Measurements from ENCODE around the gene AP1M1.

AP1M1 gene

DNA sequence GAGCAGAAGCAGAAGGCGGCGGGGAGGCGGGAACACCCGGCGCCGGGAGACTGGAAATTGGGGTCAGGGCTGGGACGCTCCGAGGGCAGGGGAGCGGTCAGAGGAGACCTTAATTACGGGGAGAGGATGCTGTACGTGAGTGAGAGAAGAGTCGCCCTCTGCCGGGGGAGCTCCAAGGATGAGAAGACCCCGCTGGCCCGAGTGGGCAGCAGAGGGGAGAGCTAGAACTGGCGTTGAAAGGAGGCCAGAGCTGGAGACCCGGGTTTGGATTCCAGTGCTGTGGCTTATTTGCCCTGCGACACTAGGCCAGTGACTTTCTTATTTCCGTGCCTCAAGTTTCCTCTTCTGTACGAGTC is 12.0 kb upstream of the AP1M1 start:
- peak in 1 of 2 donors; percentile 34 for DNase-seq

DNA sequence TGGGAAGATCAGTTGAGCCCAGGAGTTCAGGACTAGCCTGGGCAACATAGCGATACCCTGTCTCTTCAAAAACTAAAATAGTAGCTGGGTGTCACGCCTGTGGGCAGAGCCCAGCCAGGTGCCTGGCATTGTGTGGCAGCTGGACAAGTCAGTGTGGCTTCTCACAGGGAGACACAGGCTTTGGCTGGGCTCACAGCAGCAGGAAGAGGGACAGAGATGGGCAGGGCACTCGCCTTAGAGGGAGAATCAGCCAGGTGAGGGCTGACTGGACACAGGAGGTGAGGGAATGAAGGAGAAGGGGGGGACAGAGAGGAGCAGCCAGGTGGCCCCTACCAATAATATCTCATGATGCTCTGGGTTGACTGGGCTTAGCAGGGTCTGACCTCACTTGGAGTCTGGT is 9.2 kb upstream of the AP1M1 start:
- no peak for DNase-seq

DNA sequence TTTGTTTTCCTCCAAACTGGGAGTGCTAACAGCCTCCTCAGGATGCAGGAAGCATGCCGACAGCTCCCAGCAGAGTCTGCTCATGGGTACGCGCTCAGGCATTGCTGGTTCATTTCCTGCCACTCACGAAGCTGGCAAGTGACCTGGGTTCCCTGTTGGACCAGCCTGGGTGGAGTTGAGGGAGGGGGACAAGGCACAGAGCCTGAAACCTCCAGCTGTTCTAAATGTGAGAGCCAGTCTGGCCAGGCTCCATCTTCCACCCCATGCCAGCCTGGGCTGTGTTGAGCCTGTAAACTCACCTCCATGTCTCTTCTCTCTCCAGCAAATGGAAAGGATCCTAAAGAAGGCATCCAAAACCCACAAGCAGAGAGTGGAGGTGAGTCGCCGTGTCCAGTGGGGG is 7.5 kb upstream of the AP1M1 start:
- DNase-seq = no peak

DNA sequence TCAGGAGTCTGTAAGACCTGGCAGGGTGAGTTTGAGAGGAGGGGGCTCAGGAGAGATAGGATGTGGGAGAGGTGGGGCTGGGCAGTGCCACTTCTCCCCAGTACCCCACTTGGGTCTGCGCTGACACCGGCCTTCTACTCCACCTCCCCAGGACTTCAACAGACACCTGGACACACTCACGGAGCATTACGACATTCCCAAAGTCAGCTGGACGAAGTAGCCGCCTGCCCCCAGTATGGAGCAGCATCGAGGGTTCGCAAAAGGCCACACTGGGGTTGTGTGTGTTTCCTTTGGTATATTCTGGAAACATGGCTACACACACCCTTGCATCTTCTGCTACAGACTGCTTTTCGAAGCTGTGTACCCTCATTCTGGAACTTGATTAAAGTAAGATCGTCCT is 7.0 kb upstream of the AP1M1 start:
- DNase-seq = no peak

DNA sequence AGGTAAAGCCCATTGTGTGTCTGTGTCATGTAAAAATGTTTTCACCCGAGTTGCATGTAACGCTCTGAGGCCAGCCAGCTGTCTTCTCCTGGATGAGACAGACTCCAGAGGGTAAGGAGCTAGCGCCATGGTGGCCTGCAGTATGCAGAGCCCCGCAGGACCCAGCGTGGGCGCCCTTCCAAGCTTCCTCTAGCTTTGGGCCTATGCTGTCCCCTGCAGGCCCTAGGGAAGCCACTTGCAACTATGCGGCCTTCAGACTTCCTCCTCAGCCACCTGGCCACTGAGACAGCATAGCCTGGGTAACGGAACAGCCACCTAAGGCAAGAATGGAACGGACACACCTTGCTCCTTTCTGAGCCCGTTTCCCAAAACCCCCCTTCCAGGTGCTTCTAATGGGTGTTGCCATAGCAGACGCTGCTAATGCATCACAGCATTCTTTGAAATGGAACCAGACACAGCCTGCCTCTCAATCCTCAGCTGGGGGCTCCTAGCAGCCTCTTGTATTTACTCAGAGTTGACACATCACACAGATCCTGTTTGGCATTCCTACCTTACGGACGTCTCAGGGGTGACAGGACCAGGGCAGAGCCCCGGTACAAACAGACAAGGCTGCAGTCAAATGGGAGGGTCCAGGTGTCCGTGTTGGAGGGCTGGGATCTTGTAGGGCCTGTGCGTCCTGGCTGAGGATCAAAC is 6.3 kb upstream of the AP1M1 start:
- DNase-seq = no peak

DNA sequence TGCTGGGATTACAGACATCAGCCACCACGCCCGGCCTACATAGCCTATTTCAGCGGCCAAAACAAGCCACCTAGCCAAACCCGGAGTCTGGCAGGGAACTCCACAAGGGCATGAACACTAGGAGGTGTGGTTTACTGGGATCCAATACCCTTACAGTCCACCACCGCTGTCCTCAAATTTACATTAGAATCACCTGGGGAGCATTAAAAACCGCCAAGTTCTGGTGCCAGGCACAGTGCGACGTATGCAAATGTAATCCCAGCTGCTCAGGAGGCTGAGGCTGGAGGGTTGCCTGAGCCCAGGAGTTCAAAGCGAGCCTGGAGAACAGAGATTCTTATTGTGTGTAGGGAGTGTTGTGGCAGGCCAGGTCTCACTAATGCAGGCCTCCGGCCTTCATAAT is 4.2 kb upstream of the AP1M1 start:
- no peak for DNase-seq

DNA sequence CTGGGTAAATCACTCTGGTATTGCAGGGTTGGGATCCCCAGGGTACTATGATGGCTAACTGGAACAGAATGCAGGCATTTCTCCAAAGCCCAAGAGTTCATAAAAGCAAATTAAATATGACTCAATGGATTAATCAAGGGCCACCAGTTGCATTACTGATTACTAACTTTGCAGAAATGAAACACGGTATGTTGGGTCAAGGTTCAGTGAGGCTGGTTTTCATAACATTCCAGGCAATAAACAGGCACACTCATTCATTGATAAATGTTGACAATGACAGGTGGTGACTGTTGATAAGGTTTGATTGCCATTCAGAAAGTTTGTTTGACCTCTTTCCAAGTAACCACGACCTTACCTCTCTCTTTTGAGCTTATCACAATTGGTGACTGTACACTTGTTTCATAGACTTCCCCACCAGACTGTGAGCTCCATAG is 506 bp upstream of the AP1M1 start:
- no peak for DNase-seq

DNA sequence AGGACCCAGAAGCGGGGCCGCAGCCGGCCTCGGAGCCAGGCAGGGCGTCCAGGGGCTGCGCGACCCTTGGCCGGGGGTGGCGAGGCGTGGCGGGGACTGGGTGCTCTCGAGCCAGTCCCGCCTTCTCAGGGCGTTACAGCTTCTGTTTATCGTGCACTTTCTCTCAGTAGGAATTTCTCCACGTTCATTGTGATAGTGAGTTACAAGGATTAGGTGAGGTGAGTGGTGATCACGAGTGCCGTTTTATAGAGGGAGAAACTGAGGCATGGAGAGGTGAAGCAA is 600 bp downstream of the AP1M1 start:
- no peak for DNase-seq

DNA sequence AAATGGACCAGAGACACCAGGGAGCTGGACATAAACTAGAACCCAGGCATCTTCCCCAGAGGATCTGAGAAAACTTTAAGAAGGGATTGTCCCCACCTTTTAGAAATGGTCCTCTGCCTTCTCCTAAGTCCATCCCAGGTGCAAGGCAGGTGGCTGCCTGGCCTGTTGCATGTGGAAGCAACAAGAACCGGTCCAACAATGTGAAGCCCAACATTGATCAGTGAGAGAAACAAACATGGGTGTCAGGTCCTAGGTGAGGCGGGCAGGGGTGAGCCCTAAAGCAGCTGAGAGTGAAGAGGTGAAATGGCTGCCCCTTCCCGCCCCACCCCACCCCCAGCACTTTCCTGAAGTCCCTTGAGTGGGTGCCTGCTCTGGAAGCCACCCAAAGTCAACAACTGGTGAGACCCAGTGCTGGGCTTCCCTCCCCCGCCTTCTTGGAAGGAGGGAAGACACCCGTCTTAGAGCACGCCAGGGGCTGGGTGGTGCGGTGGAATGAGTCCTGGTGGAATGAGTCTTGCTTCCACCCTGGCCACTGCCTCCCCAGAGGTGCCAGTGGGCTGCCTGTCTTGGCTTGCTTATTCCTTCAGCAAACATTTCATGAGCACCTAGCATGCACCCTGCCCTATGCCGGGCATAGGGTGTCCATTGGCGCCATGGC is 1.7 kb downstream of the AP1M1 start:
- no peak for DNase-seq

DNA sequence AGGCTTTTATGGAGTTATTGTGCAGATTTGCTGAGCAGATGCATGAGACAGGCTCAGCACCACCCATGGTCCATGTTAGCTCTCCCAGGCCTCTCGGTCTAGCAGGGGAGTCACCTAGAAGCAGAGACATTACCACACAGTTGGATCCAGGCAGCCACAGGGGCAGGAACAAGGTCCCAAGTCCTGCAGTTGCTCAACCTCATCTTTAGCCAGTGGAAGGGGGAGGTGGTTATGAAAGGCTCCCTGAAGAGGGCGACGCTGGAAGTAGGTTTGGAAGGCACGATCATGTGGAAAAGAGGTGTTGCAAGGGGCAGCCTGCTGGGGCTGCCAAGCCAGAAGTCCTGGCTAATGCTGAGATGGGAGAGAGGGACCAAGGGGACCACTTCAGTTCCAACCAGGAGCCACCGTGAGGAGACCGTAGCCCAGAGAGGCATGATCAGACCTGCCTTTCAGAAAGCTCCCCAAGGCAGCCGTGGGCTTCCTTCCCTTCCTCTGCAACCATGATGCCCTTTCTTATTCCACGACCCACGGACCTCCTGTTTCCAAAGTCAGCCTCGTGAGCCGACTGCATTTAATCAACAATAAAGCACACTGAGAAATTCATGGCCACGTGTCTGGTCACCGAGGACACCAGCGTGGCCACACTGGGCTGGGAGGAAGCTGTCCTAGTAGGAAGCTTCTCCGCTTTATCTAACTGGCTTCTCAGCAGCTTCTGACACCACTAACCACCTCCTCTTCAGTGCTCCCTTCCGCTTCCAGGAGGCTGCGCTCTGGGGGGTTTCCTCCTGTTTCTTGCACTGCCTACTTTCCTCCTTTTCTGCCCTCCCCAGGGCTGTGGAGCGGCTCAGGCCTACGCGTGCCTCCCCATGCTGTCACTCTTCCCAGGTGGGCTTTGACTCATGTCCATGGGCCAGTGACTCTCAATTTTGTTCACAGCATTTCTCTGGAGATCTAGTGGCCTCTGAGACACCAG is 2.6 kb downstream of the AP1M1 start:
- DNase-seq = no peak

DNA sequence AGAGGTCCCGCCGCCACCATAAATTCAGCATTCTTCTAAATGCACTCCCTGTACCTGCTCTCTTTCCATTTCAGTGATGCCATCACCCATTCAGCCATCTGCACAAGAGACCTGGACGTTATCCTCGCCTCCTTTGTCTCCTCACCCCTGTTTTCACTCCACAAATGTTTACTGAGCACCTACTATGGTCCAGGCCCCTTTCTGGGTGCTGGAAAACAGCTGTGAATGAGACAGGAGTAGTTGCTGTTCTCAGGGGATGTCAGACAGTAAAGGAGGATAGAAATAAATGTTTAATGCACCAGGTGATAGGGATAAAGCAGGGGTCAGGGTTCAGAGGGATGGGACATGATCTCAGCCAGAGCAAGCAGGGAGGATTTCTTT is 3.3 kb downstream of the AP1M1 start:
- no peak for DNase-seq

DNA sequence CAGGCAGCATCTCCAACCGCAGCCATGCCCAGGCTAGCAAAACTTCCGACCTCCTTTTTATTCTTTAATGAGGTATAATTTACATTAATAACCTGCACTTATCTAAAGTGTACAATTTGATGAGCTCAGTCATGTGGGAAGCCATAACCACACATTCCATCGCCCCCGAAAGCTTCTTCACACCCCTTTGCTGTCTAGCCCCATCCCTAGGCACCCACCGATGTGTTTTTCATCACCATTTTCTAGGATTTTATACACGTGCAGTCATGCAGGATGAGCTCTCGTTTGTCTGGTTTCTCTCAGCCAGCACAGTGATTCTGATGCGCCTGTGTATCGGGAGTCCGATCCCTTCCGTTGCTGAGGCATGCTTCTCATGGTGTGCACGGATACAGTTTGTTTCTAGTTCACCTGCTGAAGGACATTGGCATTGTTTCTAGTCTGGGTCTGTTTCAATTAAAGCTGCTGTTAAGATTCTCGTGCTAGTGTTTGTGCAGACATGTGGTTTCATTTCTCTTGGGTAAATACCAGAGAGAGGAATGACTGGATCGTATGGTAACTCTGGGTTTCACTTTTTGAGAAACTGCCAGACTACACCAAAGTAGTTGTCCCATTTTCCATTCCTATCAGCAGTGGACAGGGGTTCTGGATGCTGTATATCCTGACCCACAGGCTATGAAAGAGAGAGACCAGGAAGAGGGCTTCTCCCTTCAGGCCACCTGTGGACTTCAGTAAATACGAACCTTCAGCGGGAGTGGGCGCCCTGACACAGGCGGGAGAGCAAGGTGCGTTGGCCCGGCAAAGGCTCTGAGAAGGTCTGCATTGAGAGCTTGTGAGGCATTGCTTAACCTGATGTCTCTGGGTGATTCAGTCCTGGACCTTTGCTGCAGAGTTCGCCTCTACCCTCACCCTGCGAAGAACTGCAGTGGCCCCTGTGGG is 4.9 kb downstream of the AP1M1 start:
- DNase-seq = no peak

DNA sequence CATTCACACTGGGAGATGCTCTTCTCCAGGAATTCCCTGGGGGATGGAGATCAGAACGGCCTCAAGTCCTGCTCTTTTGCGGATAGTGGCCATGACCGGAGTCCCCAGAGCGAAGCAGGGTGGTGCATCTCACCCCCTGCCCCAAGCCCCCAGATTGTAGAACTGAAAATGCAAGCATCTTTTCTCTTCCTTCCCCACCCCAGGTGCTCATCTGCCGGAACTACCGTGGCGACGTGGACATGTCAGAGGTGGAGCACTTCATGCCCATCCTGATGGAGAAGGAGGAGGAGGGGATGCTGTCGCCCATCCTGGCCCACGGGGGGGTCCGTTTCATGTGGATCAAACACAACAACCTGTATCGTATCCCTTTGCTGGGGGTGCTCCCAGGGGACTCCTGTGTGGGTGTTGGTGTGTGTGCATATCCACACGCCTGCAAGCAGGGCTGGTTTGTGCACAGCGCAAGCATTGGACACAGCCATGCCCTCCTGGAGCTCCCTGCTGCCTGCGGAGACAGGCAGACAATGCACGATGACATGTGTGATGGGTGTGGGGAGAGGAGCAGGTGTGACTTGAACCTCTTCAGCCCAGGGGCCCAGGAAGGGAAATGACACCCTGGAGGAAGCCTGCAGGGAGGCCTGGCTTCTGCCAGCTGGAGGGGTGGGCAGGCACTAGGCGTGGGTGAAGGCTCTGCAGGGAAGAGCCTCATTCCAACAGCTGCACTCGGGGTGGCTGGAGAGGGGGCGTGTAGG is 5.7 kb downstream of the AP1M1 start:
- no peak for DNase-seq

DNA sequence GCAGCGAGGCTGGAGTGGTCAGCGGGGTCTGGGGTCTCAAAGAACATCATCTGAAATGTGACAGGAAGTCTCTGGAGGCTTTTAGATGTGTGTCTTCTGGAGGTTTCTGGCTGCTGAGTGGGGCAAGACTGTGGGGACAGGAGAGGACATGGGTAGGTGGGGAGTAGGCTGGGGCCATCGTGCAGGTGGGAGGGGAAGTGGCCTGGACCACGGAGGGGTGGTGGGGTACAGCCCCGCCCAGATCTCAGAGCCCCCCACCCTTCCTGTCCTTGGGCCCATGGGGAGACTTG is 6.2 kb downstream of the AP1M1 start:
- DNase-seq = no peak

DNA sequence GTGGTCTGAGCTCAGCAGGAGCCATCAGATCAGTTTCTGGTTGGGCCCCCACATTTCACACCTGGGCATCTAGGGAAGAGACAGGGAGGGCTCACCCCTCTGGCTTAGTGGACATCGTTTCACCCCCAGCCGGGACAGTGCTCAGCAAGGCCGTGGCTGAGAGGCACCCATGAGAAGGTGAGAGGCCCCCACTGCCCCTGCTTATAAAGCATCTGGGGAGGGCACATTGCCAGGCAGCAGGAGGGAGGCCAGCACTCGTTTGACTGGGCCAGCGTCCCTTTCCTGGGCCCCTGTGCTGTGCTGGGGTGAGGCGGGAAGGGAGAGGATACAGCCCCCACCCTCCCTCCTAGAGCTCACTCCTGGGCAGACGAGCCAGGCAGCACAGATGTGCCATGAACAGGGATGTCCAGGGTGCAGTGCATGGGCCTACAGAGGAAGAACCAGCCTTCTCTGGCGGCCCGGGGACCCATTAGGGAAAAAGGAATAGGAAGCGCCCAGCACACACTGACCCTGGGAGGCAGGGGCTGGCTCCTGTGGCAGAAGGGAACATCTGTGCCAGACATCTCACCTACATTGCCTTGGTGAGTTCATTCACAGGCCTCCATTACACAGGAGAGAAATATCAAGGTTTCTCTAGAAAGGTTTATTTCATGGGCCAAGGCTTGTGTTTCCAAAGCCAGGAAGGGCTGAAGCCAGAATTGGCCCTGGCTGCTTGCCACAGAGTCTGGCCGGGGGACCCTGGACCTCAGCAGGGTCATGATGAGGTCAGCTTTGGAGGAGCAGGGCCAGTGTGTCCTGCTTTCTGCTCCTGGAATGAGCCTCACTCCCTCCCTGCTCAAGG is 7.7 kb downstream of the AP1M1 start:
- DNase-seq = no peak

DNA sequence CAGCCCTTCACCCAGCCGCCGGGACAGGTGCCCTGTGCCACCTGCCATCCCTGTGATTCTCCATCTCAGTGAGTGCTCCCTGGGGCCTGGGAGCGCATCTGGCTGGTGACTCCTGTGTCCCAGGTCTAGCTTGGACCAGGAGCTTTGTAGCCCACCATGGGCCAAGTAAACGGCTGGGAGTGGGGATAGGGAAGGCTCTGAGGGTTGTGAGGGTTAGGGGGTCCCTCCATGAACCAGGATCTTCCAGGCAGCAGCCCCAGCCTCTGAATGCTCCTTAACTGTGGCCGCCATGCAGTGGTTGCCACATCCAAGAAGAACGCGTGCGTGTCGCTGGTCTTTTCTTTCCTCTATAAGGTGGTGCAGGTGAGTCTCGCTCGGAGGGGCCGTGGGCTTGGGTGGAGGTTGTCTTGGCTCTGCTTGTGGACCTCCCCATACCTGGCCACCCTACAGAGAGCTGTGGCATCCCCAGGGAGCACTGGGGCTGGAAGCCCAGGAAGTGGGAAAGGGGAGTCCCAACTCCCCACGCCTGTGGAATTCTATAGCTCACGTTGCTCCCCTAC is 8.4 kb downstream of the AP1M1 start:
- DNase-seq = no peak

DNA sequence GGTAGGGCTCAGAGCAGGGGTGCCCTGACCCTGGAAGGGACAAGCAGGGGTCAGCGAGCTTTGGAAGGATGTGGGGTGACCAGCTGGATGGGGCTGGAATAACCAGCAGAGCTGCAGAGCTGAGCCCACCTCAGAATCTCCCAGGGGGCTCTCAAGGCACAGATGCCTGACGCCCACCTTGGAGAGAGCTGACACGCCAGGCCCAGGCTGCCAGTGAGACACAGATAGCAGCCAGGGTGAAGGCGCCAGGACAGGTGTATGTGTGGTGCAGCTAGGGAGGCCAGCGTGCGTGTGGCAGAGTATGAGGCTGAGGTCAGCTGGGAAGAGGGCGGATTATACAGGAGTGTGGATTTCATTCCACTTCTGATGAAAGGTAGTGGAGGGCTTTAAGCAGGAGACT is 8.9 kb downstream of the AP1M1 start:
- no peak for DNase-seq

DNA sequence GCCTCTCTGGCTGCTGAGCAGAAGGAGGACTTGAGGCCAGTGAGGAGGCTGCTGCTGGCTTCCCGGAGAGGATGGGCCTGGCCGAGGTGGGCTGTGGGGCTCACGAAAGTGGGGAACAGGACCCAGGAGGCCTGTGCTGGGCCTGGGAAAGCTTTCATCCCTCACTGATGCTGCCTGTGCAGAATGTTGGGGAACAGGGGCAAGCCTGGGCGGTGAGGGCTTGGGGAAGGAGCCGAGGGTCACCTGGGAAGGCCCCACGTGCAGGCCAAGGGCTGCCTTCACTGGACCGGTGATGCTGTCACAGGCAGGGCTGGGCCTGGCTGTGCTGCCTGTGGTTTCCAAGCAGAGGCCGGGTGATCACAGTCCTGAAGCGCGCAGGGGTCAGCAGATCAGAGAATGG is 9.4 kb downstream of the AP1M1 start:
- no peak for DNase-seq

DNA sequence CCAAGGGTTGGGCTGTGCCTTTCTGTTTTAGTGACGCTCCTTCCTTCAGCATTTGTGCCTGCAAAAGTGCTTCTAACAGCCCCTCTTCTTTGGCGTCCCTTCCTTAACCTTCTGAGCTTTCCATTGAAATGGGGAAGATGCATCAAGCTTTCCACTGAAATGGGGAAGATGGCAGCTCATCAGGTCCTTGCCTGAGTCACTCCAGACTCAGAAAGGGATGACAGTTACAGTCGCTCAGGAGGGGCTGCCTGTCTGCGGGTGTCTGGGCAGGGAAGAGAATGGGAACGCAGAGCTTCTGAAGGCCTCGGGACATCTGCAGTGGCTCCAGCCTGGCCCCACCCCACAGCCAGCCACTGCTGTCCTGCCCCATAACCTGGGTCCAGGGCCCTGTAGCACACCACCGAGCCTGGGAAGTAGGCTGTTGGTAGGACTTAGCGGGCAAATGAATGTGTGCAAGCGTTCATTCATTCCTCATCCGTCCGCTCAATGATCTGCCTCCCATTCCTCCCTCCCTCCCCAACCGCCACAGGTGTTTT is 9.8 kb downstream of the AP1M1 start:
- DNase-seq = no peak

DNA sequence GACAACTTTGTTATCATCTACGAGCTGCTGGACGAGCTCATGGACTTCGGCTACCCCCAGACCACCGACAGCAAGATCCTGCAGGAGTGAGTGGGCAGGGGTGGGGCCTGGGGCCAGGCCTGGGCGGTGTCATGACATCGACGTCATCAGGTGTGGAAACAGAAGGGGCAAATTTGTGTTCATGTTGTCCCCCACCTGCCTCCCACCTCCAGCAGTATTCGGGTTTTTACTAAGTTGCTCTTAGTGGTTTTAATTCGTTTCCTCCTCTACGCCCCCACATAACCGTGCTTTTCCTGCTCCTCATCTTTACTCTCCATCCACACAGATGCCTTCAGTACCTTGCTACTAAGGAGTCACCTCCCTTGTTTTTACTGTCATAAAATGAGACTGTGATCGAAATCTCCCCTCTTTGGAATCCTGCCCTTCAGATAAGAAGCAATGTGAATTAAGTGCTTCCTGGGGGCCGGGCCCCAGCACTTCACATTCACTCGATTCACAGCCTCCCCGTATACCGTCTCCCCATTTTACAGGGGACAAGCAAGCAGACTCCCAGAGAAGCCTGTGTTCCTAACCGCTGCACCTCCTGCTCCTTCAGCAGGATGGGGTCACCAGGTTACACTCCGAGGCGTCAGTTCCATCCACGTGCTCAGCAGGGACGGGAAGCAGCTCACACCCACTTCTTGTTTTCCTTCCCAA is 10.5 kb downstream of the AP1M1 start:
- DNase-seq = no peak
